Naive thymus-derived CD4-positive, alpha-beta T cell (primary cell): ENCODE measurements around the gene ZIC5. TPM values are rescaled to one million over a fixed set of nuclear protein-coding genes. Genes with fewer than 3 reads are reported as not detected.

Experiments
- ATAC-seq: fragments of 150-1000 bp; cut with Tn5 transposase; 2 replicates; pipeline ENCODE4 v1.10.0; 2021; ENCODE audit warnings: mild to moderate bottlenecking, moderate library complexity
- CTCF ChIA-PET: fragments of 350-600 bp; sonication (Branson Sonifier 250); formaldehyde crosslinking; loops from one replicate; lab custom pipeline; 2021; ENCODE audit warnings: antibody characterized with exemption; lab: Charles Lee
- POLR2A ChIA-PET: fragments of 350-600 bp; sonication (Branson Sonifier 250); formaldehyde crosslinking; loops from one replicate; lab custom pipeline; 2021; ENCODE audit warnings: antibody characterized with exemption, inconsistent platforms; lab: Charles Lee
- DNase-seq, 9 donors: peaks; one replicate each; pipeline versions ENCODE4 v3.0.0 to v3.0.0-alpha.2; 2020 to 2022; ENCODE audit warnings: mixed read lengths in 1 of 9
- H3K27ac ChIP-seq: one replicate; pipeline ENCODE4 v1.7.0; 2013; ENCODE audit warnings: mild to moderate bottlenecking, low read depth, low read length, moderate library complexity
- H3K27me3 ChIP-seq, 2 donors: one replicate each; pipeline ENCODE4 v1.7.0; 2013; ENCODE audit warnings: low read length in 2 of 2, mild to moderate bottlenecking in 2 of 2, moderate library complexity in 2 of 2; ENCODE audit not compliant: control insufficient read depth in 2 of 2, insufficient read depth in 2 of 2
- H3K36me3 ChIP-seq, 3 experiments: 1 replicate in 2 of 3; 2 replicates in 1 of 3; pipeline ENCODE4 v1.7.0; 2013; ENCODE audit warnings: low read length in 3 of 3, mild to moderate bottlenecking in 3 of 3, moderate library complexity in 1 of 3; ENCODE audit not compliant: insufficient read depth in 3 of 3, control insufficient read depth in 2 of 3
- H3K4me1 ChIP-seq, 2 donors: one replicate each; pipeline ENCODE4 v1.7.0; 2013; ENCODE audit warnings: low read length in 2 of 2, mild to moderate bottlenecking in 2 of 2, moderate library complexity in 1 of 2; ENCODE audit not compliant: control insufficient read depth in 2 of 2, insufficient read depth in 2 of 2
- H3K4me3 ChIP-seq: 2 replicates; pipeline ENCODE4 v1.7.0; 2013; ENCODE audit warnings: mild to moderate bottlenecking, low read length
- H3K9me3 ChIP-seq, 3 experiments: 1 replicate in 2 of 3; 2 replicates in 1 of 3; pipeline ENCODE4 v1.7.0; 2013; ENCODE audit warnings: low read length in 3 of 3; ENCODE audit not compliant: control insufficient read depth in 2 of 3
- H3K27ac Mint-ChIP-seq, 9 donors: one replicate each; pipeline ENCODE4 v1.8.0; 2020 to 2022; ENCODE audit warnings: mixed read lengths in 9 of 9, mild to moderate bottlenecking in 8 of 9, moderate library complexity in 5 of 9, inconsistent platforms in 2 of 9
- H3K27me3 Mint-ChIP-seq, 5 donors: one replicate each; pipeline ENCODE4 v1.8.0; 2021 to 2022; ENCODE audit warnings: mixed read lengths in 5 of 5, mild to moderate bottlenecking in 1 of 5
- H3K36me3 Mint-ChIP-seq, 5 donors: one replicate each; pipeline ENCODE4 v1.8.0; 2020 to 2022; ENCODE audit warnings: mixed read lengths in 5 of 5, mild to moderate bottlenecking in 3 of 5, inconsistent platforms in 1 of 5
- H3K4me1 Mint-ChIP-seq, 7 donors: one replicate each; pipeline ENCODE4 v1.8.0; 2020 to 2022; ENCODE audit warnings: mixed read lengths in 7 of 7, mild to moderate bottlenecking in 3 of 7, inconsistent platforms in 1 of 7
- H3K4me3 Mint-ChIP-seq, 10 donors: one replicate each; pipeline ENCODE4 v1.8.0; 2020 to 2022; ENCODE audit warnings: mild to moderate bottlenecking in 10 of 10, mixed read lengths in 10 of 10, moderate library complexity in 6 of 10, inconsistent platforms in 2 of 10
- H3K9me3 Mint-ChIP-seq, 11 donors: one replicate each; pipeline ENCODE4 v1.8.0; 2020 to 2022; ENCODE audit warnings: mixed read lengths in 11 of 11, mild to moderate bottlenecking in 4 of 11, inconsistent platforms in 1 of 11, moderate library complexity in 1 of 11
- intact Hi-C, 2 donors: fragments of 100-400 bp; cut with micrococcal nuclease; formaldehyde crosslinking; loops; one replicate each; pipeline ENCODE4 v1.15.1; 2023
- polyA plus RNA-seq, 2 donors: library from polyadenylated mRNA; unstranded; fragments of 300-500 nt; fragmentation: Illumina TruSeq; gene quantifications; one replicate each; pipeline ENCODE4 v1.2.3, GENCODE V29; 2021
- total RNA-seq, 6 experiments: library from RNA in 5 of 6; stranded (reverse) in 5 of 6; gene quantifications; 1 replicate in 5 of 6; 2 replicates in 1 of 6; pipeline ENCODE4 v1.2.3 and lab custom pipeline; 2021 to 2026

Gene ZIC5
- total and polyA plus RNA-seq, 7 experiments from 2014 or later: not detected

- POLR2A ChIA-PET: interaction anchor here (0.6 to 3.8 kb wide), 5 partner anchors 9 to 91 kb away, joined by 3 to 19 read pairs (median 4); no protein-coding TSS in a partner anchor
- Histone ChIP-seq H3K36me3 (no peaks in the 10 kb centered on the region), H3K27me3 (peaks cover 39 to 68% of the 10 kb centered on the region in 2 donors), H3K4me3 (no peak overlapping the region), H3K27ac (no peak overlapping the region), H3K4me1 (peaks cover 0 to 4% of the 10 kb centered on the region in 2 donors), H3K9me3 (no peaks in the 10 kb centered on the region)
- peaks cover 78 to 88% (median 83%) of the 10 kb centered on the region in 5 donors for H3K27me3 Mint-ChIP-seq
- H3K4me3 Mint-ChIP-seq: peak overlapping the region in 4 of 10 donors; percentile 23 to 57 (median 32)
- peak overlapping the region in 5 of 9 donors; percentile 22 to 81 (median 63) for H3K27ac Mint-ChIP-seq
- H3K36me3 Mint-ChIP-seq: peaks cover 0 to 21% (median 3%) of the 10 kb centered on the region in 5 donors
- DNase-seq (peak in 1 of 9 donors; percentile 26), ATAC-seq (no peak)
- intact Hi-C loops: loop anchor here (2.0 to 10.0 kb wide), 3 partner anchors 19 to 399 kb away; no protein-coding TSS in a partner anchor
- H3K4me1 Mint-ChIP-seq: peaks cover 0 to 26% (median 11%) of the 10 kb centered on the region in 7 donors
- CTCF ChIA-PET: interaction anchor here (0.9 kb wide), 1 partner anchor 13 kb away, joined by 3 read pairs; no protein-coding TSS in a partner anchor
- H3K9me3 Mint-ChIP-seq: peaks cover 0 to 60% (median 30%) of the 10 kb centered on the region in 11 donors
Observed at GRCh38 chr13:99995589-99996380, 24.2 kb upstream of the ZIC5 start.

DNA sequence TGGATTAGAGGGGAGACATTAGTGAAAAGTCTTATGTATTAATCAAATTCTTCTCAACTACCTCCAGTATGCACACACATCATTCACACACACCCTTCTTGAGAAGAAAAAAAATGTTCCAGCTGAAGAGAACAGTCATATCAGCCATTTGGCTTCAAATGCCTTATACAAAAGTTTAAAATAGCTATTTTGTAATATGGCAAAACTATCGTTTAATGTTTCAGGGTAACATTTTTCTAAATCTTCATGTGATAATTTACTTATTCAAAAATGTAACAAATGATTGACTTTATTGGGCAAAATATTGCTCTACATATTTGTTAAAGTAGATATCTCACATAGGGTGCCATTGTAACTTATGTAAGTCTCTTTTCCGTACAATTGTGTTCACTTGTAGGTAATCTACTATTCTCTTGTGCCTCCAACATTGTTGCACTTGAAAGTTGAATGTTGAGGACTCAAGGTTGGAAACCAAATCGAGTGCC, 23.6 kb upstream of the ZIC5 start:
- Mint-ChIP-seq H3K27ac (peak overlapping the region in 2 of 9 donors; percentile 63 to 71), H3K27me3 (peaks cover 76 to 91% (median 83%) of the 10 kb centered on the region in 5 donors), H3K9me3 (peaks cover 0 to 63% (median 30%) of the 10 kb centered on the region in 11 donors), H3K36me3 (peaks cover 0 to 21% (median 3%) of the 10 kb centered on the region in 5 donors), H3K4me3 (peak overlapping the region in 2 of 10 donors; percentile 33 to 57), H3K4me1 (peaks cover 0 to 32% (median 13%) of the 10 kb centered on the region in 7 donors)
- DNase-seq: no peak
- no peaks in the 10 kb centered on the region for H3K36me3 ChIP-seq
- ChIA-PET POLR2A (interaction anchor here (0.7 to 3.8 kb wide), 2 partner anchors 11 to 17 kb away, joined by 4 to 19 read pairs; no protein-coding TSS in a partner anchor), CTCF (no interaction called here)
- peaks cover under 1 to 10% of the 10 kb centered on the region in 2 donors for H3K4me1 ChIP-seq
- ATAC-seq: no peak
- no peak overlapping the region for H3K4me3 ChIP-seq
- H3K27me3 ChIP-seq: peaks cover 39 to 74% of the 10 kb centered on the region in 2 donors
- no peak overlapping the region for H3K27ac ChIP-seq
- intact Hi-C loops: loop anchor here (2.0 to 10.0 kb wide), 3 partner anchors 18 to 400 kb away; no protein-coding TSS in a partner anchor
- H3K9me3 ChIP-seq: no peaks in the 10 kb centered on the region

GRCh38 chr13:99994638-99995020, 23.1 kb upstream of the ZIC5 start:
- peaks cover 0 to 37% (median 19%) of the 10 kb centered on the region in 7 donors for H3K4me1 Mint-ChIP-seq
- CTCF ChIA-PET: no interaction called here

DNA sequence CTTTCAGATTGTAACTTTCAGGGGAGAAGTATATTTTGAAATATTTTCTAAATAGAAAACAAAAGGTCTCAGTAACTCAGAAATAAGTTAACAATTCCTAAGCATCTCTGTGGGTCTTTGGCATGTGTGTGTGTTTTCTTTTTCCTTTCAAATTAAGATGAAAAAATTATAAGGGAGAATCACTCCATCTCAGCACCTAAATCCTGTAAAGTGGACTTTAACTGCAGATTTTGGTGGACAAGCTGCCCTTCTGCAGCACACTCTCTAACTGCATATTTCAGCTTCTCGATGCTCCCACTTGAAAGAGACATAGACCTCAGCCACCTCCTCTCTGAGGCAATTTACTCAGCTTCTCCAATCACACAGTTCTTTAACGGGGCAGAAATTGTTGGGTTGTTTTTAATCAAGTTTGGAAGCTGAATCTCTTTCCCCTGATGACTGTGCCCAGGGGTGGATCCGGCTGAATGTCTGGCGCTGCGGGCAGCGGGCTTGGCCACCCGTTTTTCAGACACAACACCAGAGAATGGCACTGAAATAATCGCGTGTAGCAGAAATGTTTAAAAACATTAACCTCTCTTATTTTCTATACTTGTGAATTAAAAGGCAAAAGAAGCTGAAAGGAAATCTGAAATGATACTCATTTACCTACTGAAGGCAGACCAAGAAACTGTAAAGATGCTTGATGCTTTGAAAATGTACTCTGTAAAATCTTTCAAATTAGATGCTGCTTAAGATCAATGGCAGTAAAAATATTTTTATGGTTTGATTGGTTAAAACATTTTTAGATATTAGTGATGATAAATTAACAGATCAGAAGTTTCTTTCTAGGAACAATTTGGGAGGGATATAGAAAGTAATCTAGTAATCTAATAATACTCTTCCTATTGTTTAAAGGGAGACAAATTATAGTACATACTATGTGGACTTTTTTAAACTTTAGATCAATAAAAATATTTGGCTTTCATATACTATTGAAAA, 22.4 kb upstream of the ZIC5 start:
- H3K27me3 ChIP-seq: peaks cover 39 to 86% of the 10 kb centered on the region in 2 donors
- intact Hi-C loops: loop anchor here (2.0 to 10.0 kb wide), 4 partner anchors 17 to 521 kb away; no protein-coding TSS in a partner anchor
- H3K36me3 ChIP-seq: no peaks in the 10 kb centered on the region
- POLR2A ChIA-PET: interaction anchor here (1.1 to 3.8 kb wide), 2 partner anchors 9 to 14 kb away, joined by 4 to 19 read pairs; no protein-coding TSS in a partner anchor
- H3K4me3 ChIP-seq: no peak overlapping the region
- Mint-ChIP-seq H3K36me3 (peaks cover 0 to 21% (median 3%) of the 10 kb centered on the region in 5 donors), H3K4me1 (peaks cover 2 to 44% (median 24%) of the 10 kb centered on the region in 7 donors), H3K9me3 (peaks cover 0 to 68% (median 32%) of the 10 kb centered on the region in 11 donors), H3K4me3 (no peak overlapping the region), H3K27ac (peak overlapping the region in 3 of 9 donors; percentile 2 to 46 (median 19)), H3K27me3 (peaks cover 73 to 94% (median 88%) of the 10 kb centered on the region in 5 donors)
- DNase-seq: no peak
- peaks cover 6 to 22% of the 10 kb centered on the region in 2 donors for H3K4me1 ChIP-seq
- CTCF ChIA-PET: no interaction called here
- ATAC-seq: no peak
- H3K9me3 ChIP-seq: no peaks in the 10 kb centered on the region
- H3K27ac ChIP-seq: no peak overlapping the region

More at GRCh38 chr13:99994638-99995020, 23.1 kb upstream of the ZIC5 start:
- peak overlapping the region in 2 of 9 donors; percentile 46 to 63 for H3K27ac Mint-ChIP-seq
- ATAC-seq (no peak), DNase-seq (no peak)
- POLR2A ChIA-PET: interaction anchor here (0.7 to 3.8 kb wide), 2 partner anchors 10 to 16 kb away, joined by 4 to 19 read pairs; no protein-coding TSS in a partner anchor
- no peak overlapping the region for H3K4me3 Mint-ChIP-seq
- Histone ChIP-seq H3K27ac (no peak overlapping the region), H3K9me3 (no peaks in the 10 kb centered on the region), H3K4me1 (peaks cover 6 to 15% of the 10 kb centered on the region in 2 donors), H3K4me3 (no peak overlapping the region), H3K36me3 (no peaks in the 10 kb centered on the region), H3K27me3 (peaks cover 39 to 79% of the 10 kb centered on the region in 2 donors)
- intact Hi-C loops: loop anchor here (2.0 to 10.0 kb wide), 4 partner anchors 18 to 400 kb away; no protein-coding TSS in a partner anchor
- peaks cover 0 to 21% (median 3%) of the 10 kb centered on the region in 5 donors for H3K36me3 Mint-ChIP-seq
- peaks cover 0 to 65% (median 30%) of the 10 kb centered on the region in 11 donors for H3K9me3 Mint-ChIP-seq
- peaks cover 74 to 94% (median 88%) of the 10 kb centered on the region in 5 donors for H3K27me3 Mint-ChIP-seq

DNA sequence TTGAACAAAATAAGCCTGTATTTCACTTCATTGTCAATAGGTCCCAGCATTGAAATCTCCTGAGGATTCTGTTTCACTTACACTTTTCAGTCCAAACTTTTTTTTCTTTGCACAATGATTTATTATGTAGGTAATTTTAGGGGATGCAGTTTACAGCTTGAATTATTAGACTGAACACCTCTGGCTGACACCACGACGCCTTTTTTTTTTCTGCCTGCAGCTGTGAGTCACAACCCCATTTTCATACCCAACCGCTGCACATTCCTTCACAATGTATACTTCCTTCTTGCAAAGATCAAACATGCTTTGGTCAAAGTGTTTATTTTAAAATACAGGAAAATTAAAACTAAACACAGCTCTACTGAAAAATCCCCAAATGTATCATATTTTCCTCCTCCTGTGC, 21.4 kb upstream of the ZIC5 start:
- Mint-ChIP-seq H3K36me3 (peaks cover 0 to 18% (median 3%) of the 10 kb centered on the region in 5 donors), H3K9me3 (peaks cover 0 to 71% (median 34%) of the 10 kb centered on the region in 11 donors), H3K4me3 (no peak overlapping the region), H3K27me3 (peaks cover 66 to 93% (median 87%) of the 10 kb centered on the region in 5 donors), H3K27ac (peak overlapping the region in 3 of 9 donors; percentile 5 to 67 (median 15)), H3K4me1 (peaks cover 4 to 42% (median 25%) of the 10 kb centered on the region in 7 donors)
- POLR2A ChIA-PET: interaction anchor here (0.7 to 3.8 kb wide), 3 partner anchors 8 to 16 kb away, joined by 4 to 19 read pairs (median 8); partner anchors contain the start of gene ZIC2
- Histone ChIP-seq H3K9me3 (no peaks in the 10 kb centered on the region), H3K4me1 (peaks cover 6 to 25% of the 10 kb centered on the region in 2 donors), H3K27ac (no peak overlapping the region), H3K36me3 (no peaks in the 10 kb centered on the region), H3K4me3 (no peak overlapping the region), H3K27me3 (peaks cover 47 to 96% of the 10 kb centered on the region in 2 donors)
- CTCF ChIA-PET: interaction anchor here (0.7 kb wide), 1 partner anchor 343 kb away, joined by 3 read pairs; no protein-coding TSS in a partner anchor
- DNase-seq (no peak), ATAC-seq (no peak)
- intact Hi-C loops: loop anchor here in 1 of 2 donors (2.0 to 10.0 kb wide), 4 partner anchors 16 to 522 kb away; no protein-coding TSS in a partner anchor
